ENCODE measurements around the gene CYBRD1.
"Not testable (repeated sequence)": the region's sequence is repeated elsewhere in the genome, so short reads cannot be mapped to it uniquely, and the experiment has no call there.

The CYBRD1 gene

DNA sequence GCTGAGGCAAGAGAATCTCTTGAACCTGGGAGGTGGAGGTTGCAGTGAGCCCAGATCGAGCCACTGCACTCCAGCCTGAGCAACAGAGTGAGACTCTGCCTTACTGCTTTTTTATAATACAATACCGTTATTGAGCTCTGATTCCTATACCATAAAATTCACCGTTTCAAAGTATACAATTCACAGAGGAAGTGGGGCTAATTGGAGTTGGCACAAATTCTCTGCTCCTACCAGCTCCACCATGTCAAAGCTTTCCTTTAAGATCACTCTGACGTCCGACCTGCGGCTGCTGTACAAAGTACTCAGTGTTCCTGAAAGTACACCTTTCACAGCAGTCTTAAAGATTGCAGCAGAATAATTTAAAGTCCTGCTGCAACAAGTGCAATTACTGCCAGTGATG lies 29.6 kb upstream of the CYBRD1 start:
- TF ChIP-seq, protein P1, sequence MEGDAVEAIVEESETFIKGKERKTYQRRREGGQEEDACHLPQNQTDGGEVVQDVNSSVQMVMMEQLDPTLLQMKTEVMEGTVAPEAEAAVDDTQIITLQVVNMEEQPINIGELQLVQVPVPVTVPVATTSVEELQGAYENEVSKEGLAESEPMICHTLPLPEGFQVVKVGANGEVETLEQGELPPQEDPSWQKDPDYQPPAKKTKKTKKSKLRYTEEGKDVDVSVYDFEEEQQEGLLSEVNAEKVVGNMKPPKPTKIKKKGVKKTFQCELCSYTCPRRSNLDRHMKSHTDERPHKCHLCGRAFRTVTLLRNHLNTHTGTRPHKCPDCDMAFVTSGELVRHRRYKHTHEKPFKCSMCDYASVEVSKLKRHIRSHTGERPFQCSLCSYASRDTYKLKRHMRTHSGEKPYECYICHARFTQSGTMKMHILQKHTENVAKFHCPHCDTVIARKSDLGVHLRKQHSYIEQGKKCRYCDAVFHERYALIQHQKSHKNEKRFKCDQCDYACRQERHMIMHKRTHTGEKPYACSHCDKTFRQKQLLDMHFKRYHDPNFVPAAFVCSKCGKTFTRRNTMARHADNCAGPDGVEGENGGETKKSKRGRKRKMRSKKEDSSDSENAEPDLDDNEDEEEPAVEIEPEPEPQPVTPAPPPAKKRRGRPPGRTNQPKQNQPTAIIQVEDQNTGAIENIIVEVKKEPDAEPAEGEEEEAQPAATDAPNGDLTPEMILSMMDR (IDR thresholded peaks at IDR 0.05; ENCODE audit: control insufficient read depth, extremely low read depth, insufficient read depth), result no peak
- no peak for DNase-seq (ENCODE audit: low read depth)
- H3K4me3 ChIP-seq (ENCODE audit: low read depth, low read length), result no peak overlapping the region

GRCh38 chr2:171497664-171498063 lies 24.6 kb upstream of the CYBRD1 start:
- not testable (repeated sequence) for DNase-seq (ENCODE audit: low read depth); H3K4me3 ChIP-seq (ENCODE audit: low read depth, low read length)

DNA sequence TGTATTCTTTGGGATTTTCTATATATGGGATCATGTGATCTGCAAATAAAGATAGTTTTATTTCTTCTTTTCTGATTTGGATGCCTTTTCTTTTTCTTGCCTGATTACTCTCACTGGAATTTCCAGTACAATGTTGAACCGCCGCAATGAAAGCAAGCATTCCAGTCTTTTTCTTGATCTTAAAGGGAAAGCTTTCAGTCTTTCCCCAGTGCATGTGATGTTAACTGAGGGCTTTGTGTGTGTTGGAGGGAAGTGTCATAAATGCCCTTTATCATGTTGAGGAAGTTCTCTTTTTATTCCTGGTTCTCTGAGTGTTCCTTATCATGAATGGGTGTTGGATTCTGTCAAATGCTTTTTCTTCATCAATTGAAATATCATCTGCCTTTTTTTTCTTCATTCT lies 16.9 kb upstream of the CYBRD1 start:
- no peak overlapping the region for H3K4me3 ChIP-seq (ENCODE audit: low read depth, low read length)
- TF ChIP-seq, protein P1 (IDR thresholded peaks at IDR 0.05; ENCODE audit: control insufficient read depth, extremely low read depth, insufficient read depth), result no peak
- no peak for DNase-seq (ENCODE audit: low read depth)

GRCh38 chr2:171509945-171510731 lies 12.1 kb upstream of the CYBRD1 start:
- no peak overlapping the region for H3K4me3 ChIP-seq (ENCODE audit: low read depth, low read length)
- DNase-seq (ENCODE audit: low read depth), result no peak
- TF ChIP-seq, protein P1 (IDR thresholded peaks at IDR 0.05; ENCODE audit: control insufficient read depth, extremely low read depth, insufficient read depth), result no peak

DNA sequence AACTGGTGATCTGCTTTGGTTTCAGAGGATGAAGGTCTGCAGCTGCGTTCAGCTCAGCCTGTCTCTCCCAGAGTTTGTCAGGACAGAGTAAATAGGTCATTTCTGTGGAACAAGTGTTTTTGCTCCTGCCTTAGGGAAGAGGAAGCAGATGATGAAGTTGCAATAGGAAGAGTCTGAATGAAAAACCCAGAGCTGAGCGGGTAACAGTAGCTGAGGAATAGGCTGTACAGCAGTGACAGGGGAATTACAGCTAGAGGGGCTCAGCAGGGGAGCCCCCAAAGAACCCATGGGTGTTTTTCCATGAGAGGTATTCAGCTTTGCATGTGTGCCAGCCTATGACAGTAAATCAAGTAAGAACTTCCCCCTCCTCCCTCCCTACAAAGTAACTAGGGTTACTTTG lies 10.3 kb upstream of the CYBRD1 start:
- H3K4me3 ChIP-seq (ENCODE audit: low read depth, low read length), result no peak overlapping the region
- TF ChIP-seq, protein P1 (IDR thresholded peaks at IDR 0.05; ENCODE audit: control insufficient read depth, extremely low read depth, insufficient read depth), result no peak
- no peak for DNase-seq (ENCODE audit: low read depth)

DNA sequence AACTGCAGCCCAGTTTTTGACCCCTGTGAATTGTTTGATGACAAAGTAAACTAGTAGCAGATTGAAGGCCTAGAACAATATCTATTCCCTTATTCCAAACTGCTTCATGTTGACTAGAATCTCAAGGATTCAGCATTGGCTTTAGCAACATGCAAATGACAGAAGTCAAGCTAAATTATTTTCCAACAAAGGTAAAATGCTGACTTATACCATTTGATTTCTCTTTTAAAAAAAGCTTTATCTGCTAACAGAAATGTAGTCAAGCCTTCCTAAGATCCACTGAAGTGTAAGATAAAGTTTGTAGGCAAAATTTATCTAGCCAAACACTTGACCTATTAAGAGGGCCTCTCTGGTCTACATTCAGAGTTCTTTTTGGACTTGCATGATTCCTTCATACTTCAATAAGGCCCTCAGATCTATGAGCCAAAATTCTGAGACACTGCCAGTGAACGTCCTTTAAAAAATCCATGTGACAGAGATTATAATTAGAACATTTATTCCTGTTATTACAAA lies 9.5 kb upstream of the CYBRD1 start:
- DNase-seq (ENCODE audit: low read depth), result no peak
- TF ChIP-seq, protein P1 (IDR thresholded peaks at IDR 0.05; ENCODE audit: control insufficient read depth, extremely low read depth, insufficient read depth), result no peak
- H3K4me3 ChIP-seq (ENCODE audit: low read depth, low read length), result no peak overlapping the region

DNA sequence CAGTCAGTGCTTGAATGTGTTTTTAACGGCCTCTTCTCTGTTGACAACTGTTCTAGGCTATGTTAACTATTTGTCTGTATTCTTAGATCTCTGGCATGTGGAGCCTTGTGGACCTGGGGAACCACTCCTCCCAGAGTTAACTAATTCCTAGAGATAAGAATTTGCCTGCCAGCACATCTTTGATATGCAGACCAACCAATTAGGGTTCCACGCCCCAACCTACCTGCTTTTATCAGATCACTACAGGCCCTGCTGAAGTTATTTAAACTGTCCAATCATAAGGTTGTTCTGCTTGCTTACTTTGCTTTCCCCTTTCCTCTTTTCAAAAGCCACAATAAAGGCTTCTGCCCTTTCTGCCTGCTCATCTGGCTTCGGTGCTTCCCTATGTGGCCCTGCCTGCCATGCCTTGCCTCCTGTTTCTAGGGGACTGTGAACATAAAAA lies 8.5 kb upstream of the CYBRD1 start:
- no peak overlapping the region for H3K4me3 ChIP-seq (ENCODE audit: low read depth, low read length)
- TF ChIP-seq, protein P1 (IDR thresholded peaks at IDR 0.05; ENCODE audit: control insufficient read depth, extremely low read depth, insufficient read depth), result no peak
- DNase-seq (ENCODE audit: low read depth), result no peak
